GM12801 (cell line): Measurements from ENCODE around the gene CAMK4.

Experiments used
- TF ChIP-seq, protein P1 (sequence below): IDR thresholded peaks from one replicate; pipeline ENCODE4 v1.5.1; 2011; ENCODE audit warnings: control low read depth; ENCODE audit not compliant: insufficient read length; ENCODE audit errors: extremely low read depth

Gene CAMK4

DNA sequence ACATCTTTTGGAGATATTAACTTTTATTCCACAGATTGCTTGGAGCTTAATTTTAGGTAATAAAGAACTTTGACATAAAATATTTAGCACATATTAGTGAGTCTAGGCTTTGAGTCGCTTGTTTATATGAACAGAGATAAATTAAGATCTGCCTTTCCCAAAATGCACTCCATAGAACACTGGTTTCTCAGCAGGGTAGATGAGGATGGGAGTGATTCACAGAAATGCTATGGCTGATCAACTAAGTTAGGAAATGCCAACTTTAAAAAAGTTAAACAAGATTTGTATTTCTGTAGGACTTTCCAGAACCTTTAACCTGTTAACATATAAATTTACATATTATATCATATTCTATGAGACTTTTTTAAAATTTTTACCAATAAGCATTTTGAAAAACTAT is 222.9 kb downstream of the CAMK4 start:
- TF ChIP-seq, protein P1, sequence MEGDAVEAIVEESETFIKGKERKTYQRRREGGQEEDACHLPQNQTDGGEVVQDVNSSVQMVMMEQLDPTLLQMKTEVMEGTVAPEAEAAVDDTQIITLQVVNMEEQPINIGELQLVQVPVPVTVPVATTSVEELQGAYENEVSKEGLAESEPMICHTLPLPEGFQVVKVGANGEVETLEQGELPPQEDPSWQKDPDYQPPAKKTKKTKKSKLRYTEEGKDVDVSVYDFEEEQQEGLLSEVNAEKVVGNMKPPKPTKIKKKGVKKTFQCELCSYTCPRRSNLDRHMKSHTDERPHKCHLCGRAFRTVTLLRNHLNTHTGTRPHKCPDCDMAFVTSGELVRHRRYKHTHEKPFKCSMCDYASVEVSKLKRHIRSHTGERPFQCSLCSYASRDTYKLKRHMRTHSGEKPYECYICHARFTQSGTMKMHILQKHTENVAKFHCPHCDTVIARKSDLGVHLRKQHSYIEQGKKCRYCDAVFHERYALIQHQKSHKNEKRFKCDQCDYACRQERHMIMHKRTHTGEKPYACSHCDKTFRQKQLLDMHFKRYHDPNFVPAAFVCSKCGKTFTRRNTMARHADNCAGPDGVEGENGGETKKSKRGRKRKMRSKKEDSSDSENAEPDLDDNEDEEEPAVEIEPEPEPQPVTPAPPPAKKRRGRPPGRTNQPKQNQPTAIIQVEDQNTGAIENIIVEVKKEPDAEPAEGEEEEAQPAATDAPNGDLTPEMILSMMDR, result no peak

GRCh38 chr5:111447822-111448221 is 223.6 kb downstream of the CAMK4 start:
- TF ChIP-seq, protein P1, result no peak

- TF ChIP-seq, protein P1, result no peak
Measured at GRCh38 chr5:111453295-111453694, 229.1 kb downstream of the CAMK4 start.

GRCh38 chr5:111453747-111454146 is 229.6 kb downstream of the CAMK4 start:
- TF ChIP-seq, protein P1, result no peak

GRCh38 chr5:111454198-111454622 is 230.0 kb downstream of the CAMK4 start:
- TF ChIP-seq, protein P1, result no peak

DNA sequence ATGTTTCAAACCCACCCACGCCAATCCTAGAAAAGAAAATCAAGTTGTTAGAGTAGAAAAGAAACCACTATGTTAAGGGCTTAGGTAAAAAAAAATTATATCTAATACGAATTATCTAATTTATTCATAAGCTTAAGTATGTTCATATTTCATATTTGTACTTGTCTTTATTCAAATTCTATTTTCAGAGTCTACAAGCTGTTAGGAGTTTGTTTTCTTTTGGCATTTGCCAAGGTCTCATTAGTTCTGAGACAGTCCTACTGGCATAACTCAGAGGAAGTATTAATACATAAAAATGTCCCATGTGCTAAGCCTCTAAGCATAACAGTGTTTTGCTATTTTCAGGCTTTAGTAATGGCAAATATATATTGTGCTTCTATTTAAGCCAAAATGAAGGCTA is 230.6 kb downstream of the CAMK4 start:
- TF ChIP-seq, protein P1, result no peak

- TF ChIP-seq, protein P1, result no peak
Measured at GRCh38 chr5:111461255-111461671, 237.1 kb downstream of the CAMK4 start.

DNA sequence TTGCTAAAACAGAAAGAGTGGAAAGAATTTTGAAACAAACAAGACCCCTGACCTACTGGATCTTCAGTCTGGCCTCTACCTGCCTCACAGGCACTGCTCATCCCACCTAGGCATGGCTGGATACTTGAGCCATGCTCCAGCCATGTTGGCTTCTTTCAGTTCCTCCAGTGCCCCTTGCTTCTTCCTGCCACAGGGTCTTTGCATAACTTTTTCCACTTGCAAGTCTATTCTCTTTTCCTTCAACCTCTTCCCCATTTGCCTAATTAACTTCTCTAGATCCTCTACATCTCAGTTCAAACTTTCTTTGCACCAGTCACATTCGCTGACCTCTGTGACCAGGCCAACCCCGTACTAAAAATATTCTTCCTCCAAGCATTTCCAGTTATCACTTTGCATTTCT is 237.8 kb downstream of the CAMK4 start:
- TF ChIP-seq, protein P1, result no peak
